Measurements from ENCODE around the gene SULT1C3. TPM values are rescaled to one million over a fixed set of nuclear protein-coding genes. Genes with fewer than 3 reads are reported as not detected.

SULT1C3 gene
- total RNA-seq (2022; extraction: Qiagen RNA extraction) = not detected in 5 replicates

DNA sequence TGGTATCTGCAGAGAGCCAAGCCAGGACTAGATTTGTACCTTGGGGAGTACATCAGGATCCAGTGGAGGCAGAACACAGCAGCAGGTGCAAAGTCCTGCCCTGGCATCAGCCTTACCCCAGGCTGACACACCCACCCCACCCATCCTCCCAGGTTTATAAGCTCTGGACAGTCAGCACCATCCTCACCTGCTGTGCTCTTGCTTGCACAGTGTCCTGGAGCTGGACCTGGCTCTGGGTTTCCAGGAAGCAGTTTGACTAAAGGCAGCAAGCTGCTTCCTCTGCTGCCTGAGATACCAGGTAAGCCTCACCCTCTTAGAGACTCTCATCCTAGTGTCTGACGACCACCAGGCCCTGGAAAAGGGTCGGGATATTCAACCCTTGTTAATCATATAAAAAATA lies at the start of gene SULT1C3:
Gene SULT1C3 (plus strand): TSS at position 183 of the 400 bp plus-strand sequence. CDS start 7,227 bp downstream, outside the sequence.

DNA sequence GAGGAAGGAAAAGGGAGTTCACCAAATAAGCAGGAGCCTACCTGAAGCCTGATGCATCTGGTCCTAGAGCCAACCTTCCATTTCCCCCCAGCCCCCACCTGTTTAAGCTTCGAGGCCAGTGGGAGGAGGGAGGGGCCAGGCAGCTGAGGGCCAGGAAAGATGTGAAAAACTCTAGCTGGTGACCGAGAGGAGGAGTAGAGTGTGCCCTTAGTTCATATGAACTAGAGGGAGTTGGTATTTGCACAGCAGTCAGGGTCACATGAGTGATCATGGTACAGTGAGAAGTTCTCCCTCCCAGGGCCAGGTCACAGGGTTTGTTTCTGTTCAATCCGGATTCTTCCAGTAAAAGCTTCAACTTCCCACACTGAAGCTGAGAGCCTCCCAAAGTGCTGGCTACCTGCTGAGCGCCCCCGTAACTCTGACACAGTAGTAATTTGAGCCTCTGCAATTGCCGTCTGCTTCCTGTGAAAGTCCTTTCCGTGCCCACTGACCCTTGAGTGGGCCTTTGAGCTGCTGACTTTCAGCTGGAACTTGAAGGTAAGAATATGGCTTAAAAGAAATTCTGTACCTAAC lies 48.9 kb downstream of the SULT1C3 start, which contains the start of gene SULT1C2:
Gene SULT1C2 (plus strand): TSS at position 362 of the 573 bp plus-strand sequence. CDS start 4,773 bp downstream, outside the sequence.

Other genes starting within 250 kb of the SULT1C3 start
- gene SULT1C2, start 48.9 kb downstream of the SULT1C3 start, total RNA-seq (2022; extraction: Qiagen RNA extraction) = 0.38 to 0.59 TPM (median 0.55 TPM) in 5 replicates
- gene SULT1C4, start 138.0 kb downstream of the SULT1C3 start, total RNA-seq (2022; extraction: Qiagen RNA extraction) = not detected in 5 replicates
- 10.5 to 17.3 TPM (median 15.1 TPM) in 5 replicates for gene GCC2, start 209.2 kb downstream of the SULT1C3 start, total RNA-seq (2022; extraction: Qiagen RNA extraction)